NOMO-1 treated with dmso at 0.1 percent for 144 hours (cell line): ENCODE data around the gene SEH1L.

ENCODE experiments used
- DNase-seq: peaks from one replicate; lab custom pipeline; 2025; ENCODE audit not compliant: unreplicated experiment; lab: John Stamatoyannopoulos, UW

Gene SEH1L

DNA sequence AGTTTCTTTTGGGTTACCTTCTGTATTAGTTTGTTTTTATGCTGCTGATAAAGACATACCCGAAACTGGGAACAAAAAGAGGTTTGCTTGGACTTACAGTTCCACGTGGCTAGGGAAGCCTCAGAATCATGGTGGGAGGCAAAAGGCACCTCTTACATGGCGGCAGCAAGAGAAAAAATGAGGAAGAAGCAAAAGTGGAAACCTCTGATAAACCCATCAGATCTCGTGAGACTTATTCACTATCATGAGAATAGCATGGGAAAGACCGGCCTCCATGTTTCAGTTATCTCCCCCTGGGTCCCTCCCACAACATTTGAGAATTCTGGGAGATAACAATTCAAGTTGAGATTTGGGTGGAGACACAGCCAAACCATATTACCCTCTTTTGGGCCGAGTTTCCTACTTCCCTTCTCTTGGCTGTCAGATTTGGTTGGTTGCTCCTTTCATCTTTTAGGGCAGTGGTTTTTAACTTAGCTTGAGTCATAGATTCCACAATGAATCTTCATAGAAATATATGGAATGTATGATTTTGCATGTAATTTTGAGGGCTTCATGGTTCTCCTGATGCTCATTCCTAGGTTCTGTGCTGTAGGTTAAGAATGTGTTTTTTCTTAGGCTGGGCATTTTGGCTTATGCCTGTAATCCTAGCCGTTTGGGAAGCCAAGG lies 87.6 kb downstream of the SEH1L start:
- DNase-seq, result no peak

GRCh38 chr18:13036622-13037320 lies 89.0 kb downstream of the SEH1L start:
- DNase-seq, result no peak
